ENCODE measurements around the gene NDUFAF3.
"Not testable (repeated sequence)": the region's sequence is repeated elsewhere in the genome, so short reads cannot be mapped to it uniquely, and the experiment has no call there.

NDUFAF3 gene

GRCh38 chr3:48999085-48999858 is 22.6 kb upstream of the NDUFAF3 start:
- FAIRE-seq (peak; percentile 56), DNase-seq (ENCODE audit: low spot score) (no peak)

- DNase-seq (ENCODE audit: low spot score), result no peak
Measured at GRCh38 chr3:49001155-49001554, 20.8 kb upstream of the NDUFAF3 start.

GRCh38 chr3:49004352-49005302 is 17.3 kb upstream of the NDUFAF3 start:
- FAIRE-seq, result no peak
- DNase-seq (ENCODE audit: low spot score), result no peak

More at GRCh38 chr3:49001155-49001554, 20.8 kb upstream of the NDUFAF3 start:
- no peak for FAIRE-seq

DNA sequence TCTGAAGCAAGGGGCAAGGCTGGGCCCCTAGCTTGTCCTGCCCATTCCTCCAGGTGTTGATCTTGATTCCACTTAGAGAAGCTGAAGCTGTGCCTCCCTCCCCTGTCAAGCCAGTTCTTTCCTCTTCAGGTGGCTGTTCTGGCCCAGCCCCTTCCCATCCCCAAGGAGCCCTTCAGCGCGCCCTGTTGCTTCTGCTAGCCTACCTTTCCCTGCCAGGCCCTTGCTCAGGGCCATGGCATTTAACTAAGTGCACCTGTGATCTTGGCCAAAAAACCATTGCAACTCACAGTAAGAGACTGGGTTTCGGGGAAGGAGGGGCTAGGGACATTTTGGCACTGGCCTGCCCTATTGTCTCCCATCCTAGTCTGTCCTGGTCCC is 16.6 kb upstream of the NDUFAF3 start:
- FAIRE-seq (no peak), DNase-seq (ENCODE audit: low spot score) (no peak)

- DNase-seq (ENCODE audit: low spot score) (no peak), FAIRE-seq (peak; percentile 44)
Measured at GRCh38 chr3:49005998-49006397, 15.9 kb upstream of the NDUFAF3 start.

DNA sequence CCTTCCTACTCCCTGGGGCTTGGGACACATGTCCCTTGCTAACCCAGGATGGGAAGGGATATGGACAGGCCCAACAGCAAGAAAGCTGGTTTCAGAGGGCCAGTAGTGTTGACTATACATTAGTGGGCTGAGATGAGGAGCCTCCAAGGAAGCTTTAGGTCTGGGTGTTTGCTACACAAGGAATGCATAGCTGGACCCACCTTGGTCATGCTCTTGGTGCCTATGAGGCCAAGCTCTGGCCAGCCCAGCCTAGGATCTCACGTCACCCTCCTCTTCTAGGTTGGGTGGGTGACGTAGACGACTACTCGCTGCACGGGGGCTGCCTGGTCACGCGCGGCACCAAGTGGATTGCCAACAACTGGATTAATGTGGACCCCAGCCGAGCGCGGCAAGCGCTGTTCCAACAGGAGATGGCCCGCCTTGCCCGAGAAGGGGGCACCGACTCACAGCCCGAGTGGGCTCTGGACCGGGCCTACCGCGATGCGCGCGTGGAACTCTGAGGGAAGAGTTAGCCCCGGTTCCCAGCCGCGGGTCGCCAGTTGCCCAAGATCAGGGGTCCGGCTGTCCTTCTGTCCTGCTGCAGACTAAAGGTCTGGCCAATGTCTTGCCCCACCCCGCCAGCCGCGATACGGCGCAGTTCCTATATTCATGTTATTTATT is 15.4 kb upstream of the NDUFAF3 start:
- peak; percentile 21 for DNase-seq (ENCODE audit: low spot score)
- no peak for FAIRE-seq

DNA sequence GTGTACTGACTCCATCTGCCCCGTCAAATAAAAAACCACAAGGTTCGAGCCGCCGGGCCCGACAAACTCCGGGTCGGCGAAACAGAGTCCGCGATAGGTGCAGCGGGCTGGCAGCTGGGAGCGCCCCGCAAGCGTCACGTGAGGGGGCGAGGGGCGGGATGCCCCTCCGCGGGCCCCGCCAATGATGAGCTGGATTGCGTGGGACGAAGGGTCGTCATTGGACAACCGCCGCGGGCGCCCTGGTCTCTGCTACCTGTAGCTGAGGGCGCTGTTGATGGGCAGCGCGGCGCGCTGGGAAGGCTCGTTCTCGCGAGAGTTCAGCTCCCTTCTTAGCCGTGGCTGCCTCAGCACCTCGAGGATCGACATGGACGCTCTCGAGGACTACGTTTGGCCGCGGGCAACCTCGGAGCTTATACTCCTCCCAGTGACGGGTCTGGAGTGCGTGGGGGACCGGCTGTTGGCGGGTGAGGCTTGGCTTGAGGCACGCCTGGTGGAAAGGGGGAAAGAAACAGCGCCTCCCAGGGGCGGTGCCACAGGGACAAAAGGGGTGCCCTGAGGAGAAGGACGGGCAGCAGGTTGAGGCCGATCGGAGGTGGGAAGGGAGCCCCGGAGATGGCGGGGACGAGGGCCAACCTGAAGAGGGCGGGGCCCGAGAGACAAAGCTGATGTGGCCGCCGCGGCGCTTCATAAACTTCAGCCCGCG is 14.7 kb upstream of the NDUFAF3 start, which contains the start of gene WDR6:
Gene WDR6 (plus strand): TSS at position 324 of the 703 bp plus-strand sequence. CDS start 41 bp downstream, at position 365.
- FAIRE-seq, result peak; percentile 88
- DNase-seq (ENCODE audit: low spot score), result peak; percentile 98

DNA sequence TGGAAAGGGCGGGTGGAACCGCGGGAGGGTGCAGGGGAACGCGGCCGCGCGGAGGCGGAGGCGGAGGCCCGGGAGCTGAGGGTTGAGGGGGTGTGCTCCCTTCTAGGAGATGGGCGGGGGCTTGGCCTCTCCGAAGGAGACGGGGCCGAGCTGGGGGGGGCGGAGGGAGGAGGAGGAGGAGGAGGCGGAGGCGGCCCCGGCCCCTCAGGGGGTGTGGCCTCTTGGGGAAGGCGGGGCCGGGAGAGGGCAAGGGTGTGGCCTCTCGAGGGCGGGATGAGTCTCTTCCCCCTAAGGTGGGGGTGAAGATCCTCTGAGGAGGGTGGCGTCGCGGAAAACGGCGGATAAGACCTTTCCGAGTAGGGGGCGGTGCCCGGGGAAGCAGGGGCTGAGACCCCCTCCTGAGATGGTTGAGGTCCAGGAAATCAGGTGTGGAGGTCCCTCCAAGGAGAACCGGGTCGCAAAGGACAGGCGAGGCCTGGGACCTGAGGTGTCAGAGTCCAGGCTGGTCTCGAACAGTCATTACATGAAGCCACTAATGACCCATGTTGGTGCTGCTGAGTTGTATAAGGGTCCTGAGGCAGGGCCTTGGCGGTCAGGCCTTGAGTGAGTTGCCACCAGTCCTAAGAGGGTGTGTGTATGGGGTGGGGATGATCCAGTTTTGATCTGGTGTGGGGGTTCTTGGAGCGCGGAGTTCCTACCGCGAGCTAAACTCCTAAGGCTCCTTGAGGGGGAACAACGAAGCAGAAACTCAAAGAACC is 14.0 kb upstream of the NDUFAF3 start:
- peak; percentile 92 for DNase-seq (ENCODE audit: low spot score)
- no peak for FAIRE-seq

- DNase-seq (ENCODE audit: low spot score); FAIRE-seq: not testable (repeated sequence)
Measured at GRCh38 chr3:49008627-49009026, 13.3 kb upstream of the NDUFAF3 start.

- FAIRE-seq (no peak), DNase-seq (ENCODE audit: low spot score) (no peak)
Measured at GRCh38 chr3:49009396-49009795, 12.5 kb upstream of the NDUFAF3 start.

GRCh38 chr3:49012441-49013017 is 9.4 kb upstream of the NDUFAF3 start:
- FAIRE-seq, result no peak
- DNase-seq (ENCODE audit: low spot score), result no peak

- FAIRE-seq (no peak), DNase-seq (ENCODE audit: low spot score) (no peak)
Measured at GRCh38 chr3:49013113-49013737, 8.7 kb upstream of the NDUFAF3 start.

DNA sequence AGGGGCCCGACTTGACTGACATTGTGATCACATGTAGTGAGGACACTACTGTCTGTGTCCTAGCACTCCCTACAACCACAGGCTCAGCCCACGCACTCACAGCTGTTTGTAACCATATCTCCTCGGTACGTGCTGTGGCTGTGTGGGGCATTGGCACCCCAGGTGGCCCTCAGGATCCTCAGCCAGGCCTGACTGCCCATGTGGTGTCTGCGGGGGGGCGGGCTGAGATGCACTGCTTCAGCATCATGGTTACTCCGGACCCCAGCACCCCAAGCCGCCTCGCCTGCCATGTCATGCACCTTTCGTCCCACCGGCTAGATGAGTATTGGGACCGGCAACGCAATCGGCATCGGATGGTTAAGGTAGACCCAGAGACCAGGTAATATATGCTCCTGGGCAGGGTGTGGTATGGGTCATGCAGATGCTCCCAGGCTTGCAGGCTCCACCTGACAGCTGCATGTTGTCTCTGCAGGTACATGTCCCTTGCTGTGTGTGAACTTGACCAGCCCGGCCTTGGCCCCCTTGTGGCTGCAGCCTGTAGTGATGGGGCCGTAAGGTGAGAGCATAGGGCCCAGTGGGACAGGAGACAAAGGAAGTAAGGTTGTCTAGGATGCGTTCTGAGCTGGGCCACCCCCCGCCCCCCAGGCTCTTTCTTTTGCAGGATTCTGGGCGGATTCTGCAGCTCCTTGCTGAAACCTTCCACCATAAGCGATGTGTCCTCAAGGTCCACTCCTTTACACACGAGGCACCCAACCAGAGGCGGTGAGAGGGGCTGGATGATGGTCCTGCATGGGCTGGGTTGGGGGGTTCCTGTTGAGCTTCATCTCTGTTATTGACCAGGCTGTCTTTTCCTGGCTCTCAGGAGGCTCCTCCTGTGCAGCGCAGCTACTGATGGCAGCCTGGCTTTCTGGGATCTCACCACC is 7.9 kb upstream of the NDUFAF3 start:
- peak; percentile 37 for DNase-seq (ENCODE audit: low spot score)
- FAIRE-seq, result no peak

DNA sequence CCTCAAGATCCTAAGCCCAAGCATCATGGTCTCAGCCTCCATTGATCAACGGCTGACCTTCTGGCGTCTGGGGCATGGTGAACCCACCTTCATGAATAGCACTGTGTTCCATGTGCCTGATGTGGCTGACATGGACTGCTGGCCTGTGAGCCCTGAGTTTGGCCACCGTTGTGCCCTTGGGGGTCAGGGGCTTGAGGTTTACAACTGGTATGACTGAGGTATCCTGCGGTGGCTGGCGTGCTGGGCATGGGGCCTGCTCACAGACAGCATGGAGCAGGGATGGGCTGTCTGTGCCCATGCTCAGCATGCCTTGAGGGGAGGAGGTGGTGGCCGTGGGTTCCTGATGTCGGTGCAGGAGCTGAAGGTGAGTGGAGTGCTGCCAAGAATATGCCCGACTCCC is 6.8 kb upstream of the NDUFAF3 start:
- FAIRE-seq, result peak; percentile 30
- DNase-seq (ENCODE audit: low spot score), result no peak

DNA sequence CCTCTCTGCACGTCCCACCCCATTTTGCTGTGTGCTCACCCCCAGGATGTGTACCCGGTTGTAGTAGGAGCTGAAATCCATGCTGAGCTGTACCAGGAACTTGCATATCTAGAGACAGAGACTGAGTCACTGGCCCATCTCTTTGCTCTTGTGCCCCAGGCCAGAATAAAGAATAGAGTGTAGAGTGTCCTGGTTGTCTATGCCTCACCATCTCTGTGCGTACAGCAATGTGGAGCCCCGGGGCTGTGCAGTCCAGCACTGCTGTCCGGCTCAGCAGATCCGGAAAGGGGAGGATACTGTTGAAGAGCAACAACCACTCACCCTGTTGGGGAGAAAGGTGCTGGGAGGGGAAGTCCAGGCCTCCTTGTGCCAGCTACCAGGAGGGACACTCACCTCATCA is 6.2 kb upstream of the NDUFAF3 start:
- no peak for FAIRE-seq
- no peak for DNase-seq (ENCODE audit: low spot score)

GRCh38 chr3:49016414-49017228 is 5.3 kb upstream of the NDUFAF3 start:
- DNase-seq (ENCODE audit: low spot score), result no peak
- no peak for FAIRE-seq

DNA sequence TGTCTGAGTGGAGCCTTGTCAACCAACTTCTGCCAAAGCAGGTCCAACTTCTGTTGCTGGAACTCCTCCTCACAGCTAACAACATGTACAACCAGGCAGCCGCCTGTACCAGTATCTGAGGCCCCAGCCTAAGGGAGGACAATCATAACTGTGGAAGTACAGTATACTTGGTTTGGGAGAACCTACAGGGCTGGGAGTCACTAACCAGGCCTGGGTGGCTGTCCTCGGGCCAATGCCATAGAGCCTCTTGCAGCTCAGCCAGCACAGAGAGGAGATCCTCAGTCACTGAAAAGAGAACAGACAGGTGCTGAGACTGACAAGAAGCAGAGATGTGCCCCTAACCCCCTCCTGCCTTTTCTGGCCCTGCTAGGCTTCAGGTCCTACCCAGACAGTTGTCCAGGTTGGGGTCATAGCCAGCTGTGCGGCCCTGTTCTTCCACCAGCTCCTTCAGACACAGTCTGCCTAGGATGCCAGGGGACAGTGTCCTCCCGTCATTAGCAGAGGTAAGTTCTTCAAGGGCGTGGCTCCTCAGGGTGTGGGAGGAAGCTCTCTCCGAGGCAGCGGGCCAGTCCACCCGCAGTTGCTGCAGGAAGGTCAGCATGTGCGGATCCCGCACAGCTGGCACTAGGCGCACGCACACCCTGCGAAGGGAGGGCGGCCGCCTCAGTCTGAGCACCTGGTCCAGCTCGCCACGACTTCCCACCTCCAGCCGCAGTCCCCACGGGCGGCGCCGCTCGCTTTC is 4.5 kb upstream of the NDUFAF3 start:
- DNase-seq (ENCODE audit: low spot score) (no peak), FAIRE-seq (no peak)
